Measurements from ENCODE around the gene MDN1.

- TF ChIP-seq CTCF (IDR thresholded peaks at IDR 0.05) (no peak), EZH2 (IDR thresholded peaks at IDR 0.05; ENCODE audit: borderline replicate concordance, insufficient read depth, low read depth, low read length, poor library complexity, severe bottlenecking) (no peak)
Observed at GRCh38 chr6:89596056-89596455, 223.5 kb downstream of the MDN1 start.
